ENCODE results near the gene SCAMP5.

The SCAMP5 gene

GRCh38 chr15:75021341-75021740 lies 26.0 kb downstream of the SCAMP5 start:
- Histone ChIP-seq H3K4me3 (no peak overlapping the region), H3K27ac (no peak overlapping the region)
- no peak for TF ChIP-seq CTCF (IDR thresholded peaks at IDR 0.05)
- DNase-seq (ENCODE audit: low spot score) = no peak

GRCh38 chr15:75022783-75023180 lies 27.4 kb downstream of the SCAMP5 start:
- Histone ChIP-seq H3K27ac (no peak overlapping the region), H3K4me3 (no peak overlapping the region)
- DNase-seq (ENCODE audit: low spot score) = no peak
- no peak for TF ChIP-seq CTCF (IDR thresholded peaks at IDR 0.05)

GRCh38 chr15:75023181-75023871 lies 28.0 kb downstream of the SCAMP5 start, which contains the start of gene PPCDC:
PPCDC (plus strand) TSS chr15:75023590; CDS start chr15:75028319, 4,729 bp downstream.
- peak within 1 kb of the TSS; percentile 86 to 88 for H3K27ac ChIP-seq
- H3K4me3 ChIP-seq = peak within 1 kb of the TSS; percentile 81

GRCh38 chr15:75023872-75024636 lies 28.7 kb downstream of the SCAMP5 start:
- H3K27ac ChIP-seq = peak overlapping the region; percentile 86 to 88
- TF ChIP-seq CTCF (IDR thresholded peaks at IDR 0.05) = no peak
- DNase-seq (ENCODE audit: low spot score) = no peak
- peak overlapping the region; percentile 81 for H3K4me3 ChIP-seq

More at GRCh38 chr15:75023181-75023871, 28.0 kb downstream of the SCAMP5 start, which contains the start of gene PPCDC:
- no peak for TF ChIP-seq CTCF (IDR thresholded peaks at IDR 0.05)
- DNase-seq (ENCODE audit: low spot score) = peak; percentile 97

GRCh38 chr15:75025107-75025506 lies 29.7 kb downstream of the SCAMP5 start:
- no peak for DNase-seq (ENCODE audit: low spot score)
- no peak for TF ChIP-seq CTCF (IDR thresholded peaks at IDR 0.05)
- Histone ChIP-seq H3K27ac (no peak overlapping the region), H3K4me3 (no peak overlapping the region)

GRCh38 chr15:75025548-75026260 lies 30.3 kb downstream of the SCAMP5 start:
- H3K27ac ChIP-seq = no peak overlapping the region
- TF ChIP-seq CTCF (IDR thresholded peaks at IDR 0.05) = no peak
- H3K4me3 ChIP-seq = no peak overlapping the region
- DNase-seq (ENCODE audit: low spot score) = no peak
